Activated T-helper 9 cell treated with anti-CD3 and anti-CD28 coated beads, Interleukin-2, amount 50 U/mL, for 16 hours (primary cell): ENCODE measurements around the gene RPS6KB1.
"Not testable (repeated sequence)": the region's sequence is repeated elsewhere in the genome, so short reads cannot be mapped to it uniquely, and the experiment has no call there.

ENCODE experiments used
- DNase-seq: peaks from one replicate; pipeline ENCODE4 v3.0.0-alpha.2; 2020; ENCODE audit warnings: low read depth

The RPS6KB1 gene

DNA sequence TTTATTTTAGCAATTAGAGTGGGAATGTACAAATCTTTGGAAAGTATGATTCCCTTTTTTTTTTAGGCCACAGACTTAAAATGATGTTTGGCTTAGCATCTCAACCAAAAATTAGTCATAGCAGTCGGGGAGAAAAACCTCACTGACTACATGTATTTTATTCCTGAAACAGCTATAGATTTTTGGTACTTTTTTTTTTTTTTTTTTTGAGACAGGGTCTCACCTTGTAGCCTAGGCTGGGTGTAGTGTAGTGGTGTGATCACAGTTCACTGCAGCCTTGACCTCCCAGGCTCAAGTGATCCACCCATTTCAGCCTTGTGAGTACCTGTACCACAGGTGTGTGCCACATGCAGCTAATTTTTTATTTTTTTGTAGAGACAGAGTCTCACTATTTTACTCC, 48.2 kb downstream of the RPS6KB1 start:
- DNase-seq: no peak

DNA sequence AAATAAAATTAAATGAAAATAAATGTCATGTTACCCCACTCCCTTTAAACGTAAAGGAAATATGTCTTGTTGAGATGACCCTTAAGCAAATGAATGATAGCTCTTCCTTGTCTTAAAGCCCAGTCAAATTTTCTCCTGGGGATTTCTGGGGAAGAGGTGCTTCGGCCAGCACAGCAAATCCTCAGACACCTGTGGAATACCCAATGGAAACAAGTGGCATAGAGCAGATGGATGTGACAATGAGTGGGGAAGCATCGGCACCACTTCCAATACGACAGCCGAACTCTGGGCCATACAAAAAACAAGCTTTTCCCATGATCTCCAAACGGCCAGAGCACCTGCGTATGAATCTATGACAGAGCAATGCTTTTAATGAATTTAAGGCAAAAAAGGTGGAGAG, 53.5 kb downstream of the RPS6KB1 start:
- DNase-seq: not testable (repeated sequence)

DNA sequence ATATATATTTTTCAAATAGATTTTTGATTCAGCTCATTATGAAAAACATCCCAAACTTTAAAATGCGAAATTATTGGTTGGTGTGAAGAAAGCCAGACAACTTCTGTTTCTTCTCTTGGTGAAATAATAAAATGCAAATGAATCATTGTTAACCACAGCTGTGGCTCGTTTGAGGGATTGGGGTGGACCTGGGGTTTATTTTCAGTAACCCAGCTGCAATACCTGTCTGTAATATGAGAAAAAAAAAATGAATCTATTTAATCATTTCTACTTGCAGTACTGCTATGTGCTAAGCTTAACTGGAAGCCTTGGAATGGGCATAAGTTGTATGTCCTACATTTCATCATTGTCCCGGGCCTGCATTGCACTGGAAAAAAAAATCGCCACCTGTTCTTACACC, 54.4 kb downstream of the RPS6KB1 start:
- not testable (repeated sequence) for DNase-seq

DNA sequence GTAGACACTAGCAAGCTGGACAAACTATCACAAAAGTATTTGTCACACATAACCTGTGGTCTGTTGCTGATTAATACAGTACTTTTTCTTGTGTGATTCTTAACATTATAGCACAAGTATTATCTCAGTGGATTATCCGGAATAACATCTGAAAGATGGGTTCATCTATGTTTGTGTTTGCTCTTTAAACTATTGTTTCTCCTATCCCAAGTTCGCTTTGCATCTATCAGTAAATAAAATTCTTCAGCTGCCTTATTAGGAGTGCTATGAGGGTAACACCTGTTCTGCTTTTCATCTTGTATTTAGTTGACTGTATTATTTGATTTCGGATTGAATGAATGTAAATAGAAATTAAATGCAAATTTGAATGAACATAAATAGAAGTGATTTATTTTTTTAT, 57.1 kb downstream of the RPS6KB1 start:
- DNase-seq: no peak

DNA sequence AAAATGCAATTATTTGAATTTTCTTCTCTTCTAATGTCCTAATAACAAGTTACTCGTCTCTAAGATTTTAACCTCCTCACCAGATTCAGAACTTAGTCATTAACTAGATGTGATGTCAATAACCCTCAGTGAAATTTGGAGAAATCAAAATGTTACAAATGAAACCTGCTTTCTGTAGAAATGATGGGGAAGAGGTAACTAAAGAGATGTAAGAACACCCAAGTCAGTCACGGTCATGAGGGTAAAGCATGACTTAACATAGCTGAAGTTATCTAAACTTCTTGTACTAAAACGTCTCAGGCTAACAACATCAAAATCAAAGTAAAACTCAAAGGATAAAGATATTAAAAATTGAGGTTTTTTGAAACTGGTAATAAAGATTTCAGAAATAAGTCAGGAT, 61.9 kb downstream of the RPS6KB1 start:
- no peak for DNase-seq

DNA sequence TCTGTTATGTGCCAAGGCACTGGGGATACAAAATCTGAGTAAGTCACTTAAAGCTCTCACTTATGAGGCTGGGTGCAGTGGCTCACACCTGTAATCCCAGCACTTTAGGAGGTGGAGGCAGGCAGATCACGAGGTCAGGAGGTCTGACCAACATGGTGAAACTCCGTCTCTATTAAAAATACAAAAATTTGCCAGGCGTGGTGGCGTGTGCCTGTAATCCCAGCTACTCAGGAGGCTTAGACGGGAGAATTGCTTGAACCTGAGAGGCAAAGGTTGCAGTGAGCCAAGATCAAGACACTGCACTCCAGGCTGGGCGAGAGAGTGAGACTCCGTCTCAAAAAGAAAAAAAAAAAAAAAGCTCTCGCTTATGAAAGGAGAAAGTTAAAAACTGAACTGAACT, 66.7 kb downstream of the RPS6KB1 start:
- not testable (repeated sequence) for DNase-seq

DNA sequence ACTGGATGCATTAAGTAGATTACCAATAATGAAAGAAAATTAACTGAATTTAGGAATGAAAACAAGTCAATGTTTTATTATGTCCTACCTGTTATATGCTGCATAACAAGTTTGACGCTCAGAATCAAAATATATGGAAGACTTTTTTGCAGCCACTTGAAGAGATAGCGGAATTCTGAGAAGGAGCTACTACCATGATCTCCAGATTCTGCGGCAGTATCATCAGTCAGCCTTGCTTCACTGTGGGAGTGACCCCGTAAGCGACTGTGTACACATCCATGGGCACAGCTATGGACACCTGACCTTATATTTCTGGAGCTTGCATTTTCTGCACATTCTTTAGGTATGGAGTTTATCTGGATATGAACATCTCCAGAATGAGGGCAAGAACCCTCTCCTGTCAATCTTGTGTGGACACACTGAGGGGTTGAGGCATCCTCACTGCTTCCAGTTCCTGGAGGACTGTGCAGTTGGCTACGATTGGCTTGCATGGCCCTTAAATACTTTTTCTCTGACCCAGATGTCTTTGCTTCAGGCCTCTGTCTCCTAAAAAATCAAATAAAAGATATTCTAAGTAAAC, 69.9 kb downstream of the RPS6KB1 start:
- DNase-seq: no peak

DNA sequence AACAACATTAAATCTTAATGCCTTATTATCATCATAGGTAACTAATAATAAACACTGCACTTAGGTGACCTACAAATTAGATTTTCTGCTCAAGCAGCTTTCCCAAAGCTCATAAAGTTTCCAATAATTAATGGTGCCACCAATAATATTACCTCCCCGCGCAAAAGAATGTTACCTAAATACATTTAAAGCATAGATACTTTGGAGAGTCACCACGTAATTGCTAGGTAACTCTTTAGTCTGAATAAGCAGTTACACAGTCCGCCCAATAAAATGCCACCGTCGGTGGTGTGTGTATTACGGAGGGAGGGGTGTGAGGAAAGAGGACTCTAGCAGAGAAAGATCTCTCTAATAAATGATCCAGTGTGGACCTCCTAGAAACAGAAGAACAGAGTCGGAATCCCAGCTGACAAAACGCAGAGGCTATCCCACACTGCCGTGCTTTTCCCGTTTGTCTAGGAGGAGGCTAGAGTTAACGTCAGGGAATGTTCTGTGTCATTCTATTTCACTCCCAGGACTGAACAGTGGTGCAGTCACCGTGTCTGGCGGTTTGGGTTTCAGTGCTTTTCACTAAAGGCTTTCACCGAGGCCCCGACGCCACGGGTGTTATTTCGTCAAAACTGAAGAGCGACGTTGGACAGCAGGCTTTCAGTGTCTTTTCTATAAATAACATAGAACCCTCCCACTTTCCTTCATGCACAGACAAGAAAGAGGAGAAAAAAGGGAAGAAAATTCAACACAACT, 71.0 kb downstream of the RPS6KB1 start:
- DNase-seq: peak; percentile 37

DNA sequence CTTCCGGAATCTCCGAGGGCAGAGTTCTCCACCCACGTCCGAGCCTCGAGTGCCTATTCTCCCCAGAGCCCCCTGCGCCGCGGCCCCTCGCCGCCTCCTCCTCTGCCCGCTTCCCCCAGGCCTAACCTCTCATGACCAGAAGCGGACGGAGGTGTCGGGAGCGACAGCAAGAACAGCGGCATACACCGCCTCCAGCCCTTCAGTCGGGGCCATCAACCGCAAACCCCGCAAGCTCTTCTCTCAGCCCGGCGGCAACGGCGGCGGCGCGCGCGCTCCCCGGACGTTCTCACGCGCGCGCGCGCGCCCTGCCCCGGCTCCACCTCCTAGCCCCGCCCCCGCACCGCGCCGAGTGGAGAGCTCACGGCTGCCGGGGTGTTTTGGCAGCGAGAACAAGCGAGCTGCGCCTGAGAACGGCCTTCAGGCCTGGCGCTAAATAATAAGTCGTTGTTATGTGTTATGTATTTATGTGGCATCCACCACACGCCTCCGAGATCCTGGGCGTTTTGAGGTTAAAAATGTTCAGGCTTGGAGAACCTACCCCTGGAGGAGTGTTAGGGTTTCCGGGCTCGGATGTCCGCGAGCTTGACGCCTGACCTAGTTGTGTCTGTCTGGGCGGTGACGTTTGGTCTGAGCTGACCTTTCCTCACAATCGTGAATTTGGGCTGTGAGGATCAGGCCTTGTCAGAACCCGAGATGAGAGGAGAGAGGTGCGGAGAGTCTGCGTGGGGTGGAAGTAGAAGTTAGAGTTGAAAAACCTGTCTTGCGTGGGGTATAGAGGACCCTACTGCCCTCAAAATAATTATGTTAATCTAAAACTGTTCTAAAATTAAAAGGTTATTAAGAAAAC, 71.8 kb downstream of the RPS6KB1 start, which contains the start of gene RNFT1:
Gene RNFT1 (minus strand): TSS at position 259 of the 847 bp plus-strand sequence. CDS start 77 bp downstream, at position 182.
- DNase-seq: peak; percentile 88

DNA sequence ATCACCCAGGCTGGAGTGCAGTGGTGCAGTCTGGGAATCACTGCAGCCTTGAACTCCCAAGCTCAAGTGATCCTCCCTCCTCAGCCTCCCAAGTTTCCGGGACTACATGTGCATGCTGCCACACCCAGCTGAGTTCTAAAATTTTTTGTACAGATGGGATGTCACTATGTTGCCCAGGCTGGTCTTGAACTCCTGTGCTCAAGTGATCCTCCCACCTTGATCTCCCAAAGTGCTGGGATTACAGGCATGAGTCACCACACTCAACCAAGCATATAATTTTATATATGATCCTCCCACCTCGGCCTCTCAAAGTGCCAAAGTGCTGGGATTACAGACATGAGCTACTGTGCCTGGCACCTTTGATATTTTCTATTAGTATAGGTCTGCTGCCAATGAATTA, 78.8 kb downstream of the RPS6KB1 start:
- not testable (repeated sequence) for DNase-seq

DNA sequence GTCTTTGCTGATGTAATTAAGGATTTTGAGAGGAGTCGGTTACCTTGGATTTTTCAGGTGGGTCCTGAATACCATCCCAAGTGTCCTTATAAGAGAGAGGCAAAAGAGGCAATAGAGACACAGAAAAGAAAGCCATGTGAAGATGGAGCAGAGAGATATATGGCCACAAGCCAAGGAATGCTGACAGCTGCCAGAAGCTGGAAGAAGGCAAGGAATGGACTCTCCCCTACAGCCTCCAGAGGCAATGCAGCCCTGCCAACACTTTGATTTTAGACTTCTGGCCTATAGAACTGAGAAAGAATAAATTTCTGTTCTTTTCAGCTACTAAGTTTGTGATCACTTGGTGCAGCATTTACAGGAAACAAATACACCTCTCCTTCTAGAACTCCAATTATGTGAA, 79.9 kb downstream of the RPS6KB1 start:
- no peak for DNase-seq

DNA sequence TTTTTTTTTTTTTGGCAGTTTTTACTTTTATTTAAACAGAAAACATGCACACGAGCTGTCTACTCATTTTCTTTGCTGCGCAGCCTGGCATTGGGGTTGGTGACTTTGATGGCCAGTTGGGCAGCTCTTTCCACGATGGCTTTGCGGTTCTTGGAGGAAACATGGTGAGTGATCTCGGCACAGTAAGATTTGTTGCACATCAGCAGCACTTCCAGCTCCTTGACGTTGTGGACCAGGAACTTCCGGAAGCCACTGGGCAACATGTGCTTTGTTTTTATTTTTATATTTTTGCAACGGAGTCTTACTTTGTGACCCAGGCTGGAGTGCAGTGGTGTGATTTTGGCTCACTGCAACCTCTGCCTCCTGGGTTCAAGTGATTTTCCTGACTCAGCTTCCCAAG, 80.6 kb downstream of the RPS6KB1 start:
- DNase-seq: not testable (repeated sequence)

DNA sequence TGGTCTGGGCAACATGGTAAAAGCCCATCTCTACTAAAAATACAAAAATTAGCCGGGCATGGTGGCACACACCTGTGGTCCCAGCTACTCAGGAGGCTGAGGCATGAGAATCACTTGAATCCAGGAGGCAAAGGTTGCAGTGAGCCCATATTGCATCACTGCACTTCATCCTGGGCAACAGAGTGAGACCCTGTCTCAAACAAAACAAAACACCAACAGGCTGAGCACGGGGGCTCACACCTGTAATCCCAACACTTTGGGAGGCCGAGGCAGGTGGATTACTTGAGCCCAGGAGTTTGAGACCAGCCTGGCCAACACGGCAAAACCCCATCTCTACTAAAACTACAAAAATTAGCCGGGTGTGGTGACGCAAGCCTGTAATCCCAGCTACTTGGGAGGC, 82.2 kb downstream of the RPS6KB1 start:
- not testable (repeated sequence) for DNase-seq

DNA sequence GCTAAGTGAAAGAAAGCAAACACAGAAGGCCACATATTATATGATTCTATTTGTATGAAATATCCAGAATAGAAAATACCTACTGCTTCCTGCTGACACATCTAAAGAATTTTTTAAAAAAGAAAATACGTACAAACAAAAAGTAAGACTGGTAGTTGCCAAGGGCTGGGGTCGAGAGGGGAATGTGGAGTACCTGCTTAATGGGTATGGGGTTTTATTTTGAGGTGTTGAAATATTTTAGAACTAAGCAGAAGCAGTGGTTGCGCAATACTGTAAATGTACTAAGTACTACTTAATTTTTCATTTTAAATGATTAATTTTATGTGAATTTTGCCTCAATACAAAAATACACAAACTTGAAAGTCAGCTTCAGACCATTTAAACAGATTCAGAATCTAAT, 103.7 kb downstream of the RPS6KB1 start:
- not testable (repeated sequence) for DNase-seq
